HUES64 (cell line): ENCODE measurements around the gene SBNO2.

Experiments
- H3K27ac ChIP-seq: 2 replicates; pipeline ENCODE4 v1.7.0; 2013; ENCODE audit warnings: low read depth, low read length, inconsistent platforms
- H3K27me3 ChIP-seq: 2 replicates; pipeline ENCODE4 v1.6.1; 2013; ENCODE audit warnings: mild to moderate bottlenecking, low read length; ENCODE audit not compliant: insufficient read depth
- H3K36me3 ChIP-seq: 2 replicates; pipeline ENCODE4 v1.6.1; 2013; ENCODE audit warnings: mild to moderate bottlenecking, low read length; ENCODE audit not compliant: insufficient read depth
- H3K4me1 ChIP-seq: 2 replicates; pipeline ENCODE4 v1.6.1; 2013; ENCODE audit warnings: mild to moderate bottlenecking, low read length, moderate library complexity; ENCODE audit not compliant: insufficient read depth
- H3K4me3 ChIP-seq: 2 replicates; pipeline ENCODE4 v1.5.1; 2013; ENCODE audit warnings: mild to moderate bottlenecking, low read length, moderate library complexity
- H3K9ac ChIP-seq: 2 replicates; pipeline ENCODE4 v1.6.1; 2013; ENCODE audit warnings: mild to moderate bottlenecking, low read depth, low read length
- H3K9me3 ChIP-seq: 2 replicates; pipeline ENCODE4 v1.6.1; 2013; ENCODE audit warnings: low read depth, low read length; ENCODE audit not compliant: insufficient read depth
- WGBS: fragments of 150-250, 120-280 bp; methylation state at CpG from one replicate; pipeline ENCODE4 v1.1.7; 2013; ENCODE audit warnings: missing lambda C conversion rate; 5-methylcytosine and 5-hydroxymethylcytosine counted together

Gene SBNO2

GRCh38 chr19:1166872-1167573 is 7.0 kb downstream of the SBNO2 start:
- H3K27ac ChIP-seq = no peak overlapping the region
- no peaks in the 10 kb centered on the region for H3K9me3 ChIP-seq
- H3K36me3 ChIP-seq = no peaks in the 10 kb centered on the region
- WGBS = 92% methylated on average over 33 of the region's 33 CpGs
- H3K9ac ChIP-seq = no peak overlapping the region; the same call in 1 of the 2 replicates
- H3K27me3 ChIP-seq = no peaks in the 10 kb centered on the region
- no peak overlapping the region for H3K4me3 ChIP-seq
- H3K4me1 ChIP-seq = peaks cover 15% of the 10 kb centered on the region; the same call in 1 of the 2 replicates

GRCh38 chr19:1164684-1165531 is 9.2 kb downstream of the SBNO2 start:
- Histone ChIP-seq H3K9ac (no peak overlapping the region), H3K9me3 (no peaks in the 10 kb centered on the region), H3K4me1 (peaks cover 9% of the 10 kb centered on the region; the same call in 1 of the 2 replicates), H3K36me3 (no peaks in the 10 kb centered on the region), H3K27ac (no peak overlapping the region), H3K27me3 (no peaks in the 10 kb centered on the region), H3K4me3 (no peak overlapping the region)
- whole genome bisulfite sequencing = 90% methylated on average over 21 of the region's 21 CpGs

- H3K36me3 ChIP-seq = no peaks in the 10 kb centered on the region
- 88% methylated on average over 18 of the region's 20 CpGs for WGBS
- H3K9ac ChIP-seq = no peak overlapping the region
- H3K4me3 ChIP-seq = no peak overlapping the region
- H3K4me1 ChIP-seq = peaks cover under 1% of the 10 kb centered on the region; the same call in 1 of the 2 replicates
- H3K9me3 ChIP-seq = no peaks in the 10 kb centered on the region
- H3K27me3 ChIP-seq = no peaks in the 10 kb centered on the region
- H3K27ac ChIP-seq = no peak overlapping the region
These were observed 10.0 kb downstream of the SBNO2 start for GRCh38 chr19:1163934-1164683.

GRCh38 chr19:1163283-1163933 is 10.7 kb downstream of the SBNO2 start:
- 94% methylated on average over 41 of the region's 41 CpGs for WGBS
- Histone ChIP-seq H3K36me3 (no peaks in the 10 kb centered on the region), H3K4me1 (no peaks in the 10 kb centered on the region), H3K27ac (no peak overlapping the region), H3K9ac (no peak overlapping the region), H3K9me3 (no peaks in the 10 kb centered on the region), H3K27me3 (no peaks in the 10 kb centered on the region), H3K4me3 (no peak overlapping the region)

- Histone ChIP-seq H3K9ac (no peak overlapping the region), H3K4me1 (no peaks in the 10 kb centered on the region), H3K27me3 (no peaks in the 10 kb centered on the region), H3K9me3 (no peaks in the 10 kb centered on the region), H3K4me3 (no peak overlapping the region), H3K27ac (no peak overlapping the region), H3K36me3 (no peaks in the 10 kb centered on the region)
- whole genome bisulfite sequencing = 92% methylated on average over 26 of the region's 26 CpGs
These were observed 11.4 kb downstream of the SBNO2 start for GRCh38 chr19:1162404-1163282.

- H3K9ac ChIP-seq = no peak overlapping the region
- no peak overlapping the region for H3K4me3 ChIP-seq
- 51% methylated on average over 16 of the region's 18 CpGs for WGBS
- H3K27ac ChIP-seq = no peak overlapping the region
- H3K27me3 ChIP-seq = no peaks in the 10 kb centered on the region
- no peaks in the 10 kb centered on the region for H3K9me3 ChIP-seq
- no peaks in the 10 kb centered on the region for H3K36me3 ChIP-seq
- no peaks in the 10 kb centered on the region for H3K4me1 ChIP-seq
These were observed 12.4 kb downstream of the SBNO2 start for GRCh38 chr19:1161716-1162115.

GRCh38 chr19:1159864-1160595 is 14.0 kb downstream of the SBNO2 start:
- Histone ChIP-seq H3K4me3 (no peak overlapping the region), H3K27ac (no peak overlapping the region), H3K27me3 (no peaks in the 10 kb centered on the region), H3K9me3 (no peaks in the 10 kb centered on the region), H3K4me1 (no peaks in the 10 kb centered on the region), H3K36me3 (no peaks in the 10 kb centered on the region), H3K9ac (no peak overlapping the region)
- 96% methylated on average over 31 of the region's 31 CpGs for WGBS

- Histone ChIP-seq H3K4me3 (no peak overlapping the region), H3K9ac (no peak overlapping the region), H3K27me3 (no peaks in the 10 kb centered on the region), H3K9me3 (no peaks in the 10 kb centered on the region), H3K4me1 (no peaks in the 10 kb centered on the region), H3K36me3 (no peaks in the 10 kb centered on the region), H3K27ac (no peak overlapping the region)
- WGBS = 93% methylated on average over 32 of the region's 32 CpGs
These were observed 15.1 kb downstream of the SBNO2 start for GRCh38 chr19:1158885-1159448.

- Histone ChIP-seq H3K4me1 (no peaks in the 10 kb centered on the region), H3K4me3 (no peak overlapping the region), H3K9ac (no peak overlapping the region), H3K36me3 (peaks cover 4% of the 10 kb centered on the region; the same call in 1 of the 2 replicates), H3K27ac (no peak overlapping the region), H3K27me3 (no peaks in the 10 kb centered on the region), H3K9me3 (no peaks in the 10 kb centered on the region)
- WGBS = 95% methylated on average over 69 of the region's 69 CpGs
These were observed 15.9 kb downstream of the SBNO2 start for GRCh38 chr19:1157931-1158884.
